RPMI8226 (cell line): Measurements from ENCODE around the gene CLSTN2.
"Not testable (repeated sequence)": the region's sequence is repeated elsewhere in the genome, so short reads cannot be mapped to it uniquely, and the experiment has no call there.

Source experiments
- DNase-seq: peaks from one replicate; pipeline ENCODE4 v3.0.0-alpha.2; 2015

Gene CLSTN2

GRCh38 chr3:140394488-140395133 lies 459.6 kb downstream of the CLSTN2 start:
- DNase-seq = no peak

- DNase-seq = no peak
These were observed 460.4 kb downstream of the CLSTN2 start for GRCh38 chr3:140395134-140396075.

GRCh38 chr3:140396110-140396509 lies 461.1 kb downstream of the CLSTN2 start:
- DNase-seq = no peak

GRCh38 chr3:140397847-140398246 lies 462.9 kb downstream of the CLSTN2 start:
- DNase-seq = no peak

GRCh38 chr3:140398387-140398786 lies 463.4 kb downstream of the CLSTN2 start:
- no peak for DNase-seq

GRCh38 chr3:140399871-140400270 lies 464.9 kb downstream of the CLSTN2 start:
- DNase-seq = no peak

GRCh38 chr3:140403079-140403478 lies 468.1 kb downstream of the CLSTN2 start:
- no peak for DNase-seq

- DNase-seq = no peak
These were observed 468.6 kb downstream of the CLSTN2 start for GRCh38 chr3:140403608-140404007.

- DNase-seq = no peak
These were observed 471.7 kb downstream of the CLSTN2 start for GRCh38 chr3:140406655-140407054.

- no peak for DNase-seq
These were observed 473.3 kb downstream of the CLSTN2 start for GRCh38 chr3:140408252-140408651.

- DNase-seq = no peak
These were observed 481.7 kb downstream of the CLSTN2 start for GRCh38 chr3:140416666-140417065.

- no peak for DNase-seq
These were observed 485.8 kb downstream of the CLSTN2 start for GRCh38 chr3:140420621-140421357.

- DNase-seq = no peak
These were observed 486.9 kb downstream of the CLSTN2 start for GRCh38 chr3:140421884-140422283.

GRCh38 chr3:140423146-140423545 lies 488.2 kb downstream of the CLSTN2 start:
- no peak for DNase-seq

- not testable (repeated sequence) for DNase-seq
These were observed 488.6 kb downstream of the CLSTN2 start for GRCh38 chr3:140423574-140423973.

GRCh38 chr3:140424211-140424610 lies 489.2 kb downstream of the CLSTN2 start:
- no peak for DNase-seq

- DNase-seq = no peak
These were observed 489.7 kb downstream of the CLSTN2 start for GRCh38 chr3:140424726-140425125.

GRCh38 chr3:140427786-140428185 lies 492.8 kb downstream of the CLSTN2 start:
- DNase-seq = no peak

- no peak for DNase-seq
These were observed 493.4 kb downstream of the CLSTN2 start for GRCh38 chr3:140428380-140428779.

GRCh38 chr3:140429791-140430190 lies 494.8 kb downstream of the CLSTN2 start:
- no peak for DNase-seq

- DNase-seq = no peak
These were observed 495.5 kb downstream of the CLSTN2 start for GRCh38 chr3:140430494-140430893.

GRCh38 chr3:140432229-140432669 lies 497.3 kb downstream of the CLSTN2 start:
- no peak for DNase-seq

- DNase-seq = no peak
These were observed 498.4 kb downstream of the CLSTN2 start for GRCh38 chr3:140433431-140433830.
